Measurements from ENCODE around the gene SPATA4. TPM values are rescaled to one million over a fixed set of nuclear protein-coding genes. Genes with fewer than 3 reads are reported as not detected.

The SPATA4 gene
- total and polyA plus RNA-seq, 2 of the 13 experiments (the other 11 are each of a cell fraction or from before 2014, with no cell fraction given) = not detected

GRCh38 chr4:176137631-176138030 lies 57.8 kb downstream of the SPATA4 start (continued):
- TF ChIP-seq SMAD3 (CRISPR knock-in tag; IDR thresholded peaks at IDR 0.05) (no peak), RCOR2 (CRISPR knock-in tag; IDR thresholded peaks at IDR 0.05) (no peak), TARDBP (CRISPR knock-in tag; IDR thresholded peaks at IDR 0.05) (no peak), RBM22 (optimal IDR thresholded peaks at IDR 0.05; ENCODE audit: low read length) (no peak)

GRCh38 chr4:176134670-176135069 lies 60.7 kb downstream of the SPATA4 start:
- no peak overlapping the region for H3K4me3 ChIP-seq (replicated peaks in 1 of 3; ENCODE audit: insufficient read depth in 1 of 3, low read depth in 2 of 3, low read length in 3 of 3)
- no peak for ATAC-seq
- no peaks in the 10 kb centered on the region for H3K4me1 ChIP-seq (ENCODE audit: insufficient read depth, low read length)
- H3K4me2 ChIP-seq (ENCODE audit: low read depth, low read length) = no peak overlapping the region
- no peaks in the 10 kb centered on the region for H3K36me3 ChIP-seq (replicated peaks in 1 of 2; ENCODE audit: control insufficient read depth in 1 of 2, insufficient read depth in 2 of 2, low read length in 2 of 2)
- no peaks in the 10 kb centered on the region for H3K9me3 ChIP-seq (ENCODE audit: low read length)
- no peak for TF ChIP-seq MAF1 (CRISPR knock-in tag; IDR thresholded peaks at IDR 0.05; ENCODE audit: borderline replicate concordance)
- no peak for TF ChIP-seq ZNF18 (CRISPR knock-in tag; IDR thresholded peaks at IDR 0.05; ENCODE audit: insufficient replicate concordance)
- no peak for TF ChIP-seq CREB1 (IDR thresholded peaks at IDR 0.05)
- TF ChIP-seq CREB1 (CRISPR knock-in tag; IDR thresholded peaks at IDR 0.05) = no peak
- no peak for TF ChIP-seq ZNF3 (CRISPR knock-in tag; IDR thresholded peaks at IDR 0.05)
- no peak for TF ChIP-seq GATAD2A (CRISPR knock-in tag; IDR thresholded peaks at IDR 0.05)
- no peak for TF ChIP-seq ZNF713 (CRISPR knock-in tag; IDR thresholded peaks at IDR 0.05)
- TF ChIP-seq ZFY (CRISPR knock-in tag; IDR thresholded peaks at IDR 0.05) = no peak
- no peak for TF ChIP-seq GPN1 (CRISPR knock-in tag; IDR thresholded peaks at IDR 0.05; ENCODE audit: borderline replicate concordance)
- no peak for TF ChIP-seq RFX5 (IDR thresholded peaks at IDR 0.05; ENCODE audit: low read depth, low read length)
- TF ChIP-seq ZMAT3 (CRISPR knock-in tag; conservative IDR thresholded peaks at IDR 0.05) = no peak
- TF ChIP-seq ZNF468 (CRISPR knock-in tag; IDR thresholded peaks at IDR 0.05) = no peak
- TF ChIP-seq JUN (CRISPR knock-in tag; IDR thresholded peaks at IDR 0.05) = no peak
- no peak for TF ChIP-seq MLX (CRISPR knock-in tag; IDR thresholded peaks at IDR 0.05)
- TF ChIP-seq ZSCAN30 (CRISPR knock-in tag; IDR thresholded peaks at IDR 0.05) = no peak
- no peak overlapping the region for H3K27ac ChIP-seq (ENCODE audit: extremely low read length, insufficient read depth, low read length)
- DNase-seq (ENCODE audit: low spot score) = no peak
- H3K9ac ChIP-seq (ENCODE audit: insufficient read depth, low read depth, low read length) = no peak overlapping the region
- in situ Hi-C loops (cut with HindIII; ENCODE audit: extremely low pct_ligation_motif_present, low pct_unique_long_range_greater_than_20kb) (loop anchor here (25.0 kb wide), 1 partner anchor 203 kb away; no protein-coding TSS in a partner anchor), intact Hi-C loops (cut with micrococcal nuclease; ENCODE audit: unreplicated experiment) (no loop called here)
- 0% methylated on average over 2 of the region's 2 CpGs for WGBS (ENCODE audit: low lambda C conversion rate)
- no peak for FAIRE-seq
- POLR2A ChIA-PET = no interaction called here
- H2AFZ ChIP-seq (ENCODE audit: low read length) = no peak overlapping the region
- no TSS peak for BruUV-seq (replicated peaks)
- CTCF ChIA-PET (ENCODE audit: low intra/inter-chr PET ratio, low total read pairs) = no interaction called here
- H4K20me1 ChIP-seq (ENCODE audit: insufficient read depth, low read length) = no peaks in the 10 kb centered on the region
- no peaks in the 10 kb centered on the region for H3K79me2 ChIP-seq (ENCODE audit: insufficient read depth, low read length)
- H3K27me3 ChIP-seq (ENCODE audit: control insufficient read depth in 1 of 2, insufficient read depth in 2 of 2, low read length in 2 of 2) = no peaks in the 10 kb centered on the region
